ENCODE data around the gene ADRA2A. TPM values are rescaled to one million over a fixed set of nuclear protein-coding genes. Genes with fewer than 3 reads are reported as not detected.

The ADRA2A gene
- 2.9 TPM in 1 of 2 replicates, not detected in the other for total RNA-seq (ENCODE audit: low replicate concordance)

DNA sequence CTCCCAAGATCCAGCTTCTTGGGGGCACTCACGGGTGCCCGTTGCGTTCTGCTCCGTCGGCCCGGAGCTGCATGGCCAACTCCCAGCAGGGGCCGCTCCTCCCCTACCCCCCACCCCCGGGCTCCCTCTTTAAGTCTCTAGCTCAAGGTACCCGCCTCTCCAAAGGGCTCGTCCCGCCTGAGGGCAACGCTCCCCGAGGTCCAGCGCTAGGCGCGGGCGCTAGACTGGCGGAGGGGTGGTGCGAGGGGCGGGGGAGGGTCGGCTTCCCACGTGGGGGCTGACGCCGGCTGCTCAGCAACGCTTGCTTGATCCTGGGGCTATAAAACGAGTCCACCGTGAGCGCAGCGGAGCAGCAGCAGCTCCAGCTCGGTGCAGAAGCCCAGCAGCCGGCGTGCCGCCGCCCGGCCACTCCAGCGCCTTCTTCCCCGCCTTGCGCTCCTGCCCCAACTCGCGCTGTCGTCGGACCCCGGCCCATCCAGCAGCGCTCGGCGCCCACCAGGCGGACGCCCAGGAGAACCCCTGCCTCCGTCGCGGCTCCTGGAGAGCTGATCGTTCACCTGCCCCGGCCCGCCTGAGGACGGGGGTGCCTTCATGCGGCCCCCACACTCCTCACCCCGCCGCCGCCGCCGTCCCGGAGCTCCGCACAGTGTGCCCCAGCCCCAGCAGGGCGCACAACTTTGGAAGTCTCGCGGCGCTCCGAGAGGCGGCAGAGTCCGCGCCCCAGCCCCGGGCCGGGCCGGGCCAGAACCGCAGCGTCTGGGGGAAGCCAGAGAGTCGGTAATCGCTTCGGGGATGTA, at the start of gene ADRA2A:
Gene ADRA2A, plus strand, starts transcription at position 348 of the 797 bp plus-strand sequence. CDS start 968 bp downstream, outside the sequence.

Other genes with a start within 250 kb of the ADRA2A start
- 43.7 and 255 TPM in 2 replicates for gene PDCD4, start 205.1 kb upstream of the ADRA2A start, total RNA-seq (ENCODE audit: low replicate concordance)
- gene BBIP1, start 157.8 kb upstream of the ADRA2A start, total RNA-seq (ENCODE audit: low replicate concordance), result 6.1 and 20.0 TPM in 2 replicates
- 37.9 and 76.2 TPM in 2 replicates for gene SHOC2, start 157.4 kb upstream of the ADRA2A start, total RNA-seq (ENCODE audit: low replicate concordance)